SHP77 (cell line): ENCODE results near the gene SLC6A17.

ENCODE experiments used
- DNase-seq, 2 experiments: peaks; one replicate each; lab custom pipeline; 2025; lab: John Stamatoyannopoulos, UW

The SLC6A17 gene

DNA sequence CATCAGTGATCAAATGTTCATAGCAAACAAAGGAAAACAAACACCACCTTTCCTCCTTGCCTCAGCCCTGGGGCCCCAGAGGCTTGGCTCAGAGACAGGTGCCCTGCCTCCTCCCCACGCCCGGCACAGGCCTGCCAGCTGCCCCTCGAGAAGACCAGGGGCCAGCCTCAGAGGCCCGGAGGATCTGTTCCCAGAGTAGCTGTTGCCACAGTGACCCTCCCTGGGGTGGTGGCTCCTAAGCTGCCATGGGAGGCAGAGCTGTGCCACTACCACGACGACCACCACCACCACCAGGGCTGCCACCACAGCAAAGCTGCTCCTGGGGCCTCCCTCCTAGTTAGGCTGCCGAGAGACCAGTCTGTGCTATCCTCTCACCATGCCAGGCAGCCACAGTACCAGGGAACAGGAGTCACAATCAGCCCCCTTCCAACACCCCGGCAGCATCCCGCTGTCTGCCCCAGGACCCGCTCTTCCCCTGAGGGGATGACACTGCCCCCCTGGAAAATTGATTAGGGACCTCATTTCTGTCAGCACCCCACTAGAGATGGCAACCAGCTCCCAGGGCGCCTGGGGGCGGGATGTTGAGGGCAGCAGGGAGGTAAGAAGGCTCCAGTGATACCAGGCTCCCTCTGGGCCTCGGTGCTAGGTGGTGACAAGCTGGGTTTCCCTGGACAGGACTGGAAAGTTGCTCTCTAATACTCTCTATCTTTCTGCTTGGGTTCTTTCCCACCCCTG lies 90.3 kb downstream of the SLC6A17 start:
- DNase-seq = peak; percentile 42 to 70

DNA sequence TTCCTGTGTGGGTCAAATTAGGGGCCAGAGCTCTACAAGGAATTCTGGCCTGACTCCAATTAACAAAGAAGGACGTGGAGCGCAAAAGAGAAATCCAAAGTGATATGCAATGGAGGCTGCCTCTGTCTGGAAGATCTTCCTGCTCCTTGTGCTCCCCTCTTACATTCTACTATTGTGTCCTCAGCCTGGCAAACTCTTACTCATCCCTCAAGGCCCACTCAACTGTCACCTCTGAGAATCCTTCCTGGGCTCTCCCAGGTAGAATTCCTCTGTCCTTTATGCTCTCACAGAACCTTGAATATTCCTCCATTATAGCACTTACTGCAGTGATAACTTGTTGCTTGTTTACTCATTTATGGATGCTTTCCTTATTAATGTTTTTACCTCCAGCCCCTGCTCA lies 91.2 kb downstream of the SLC6A17 start:
- DNase-seq = no peak

DNA sequence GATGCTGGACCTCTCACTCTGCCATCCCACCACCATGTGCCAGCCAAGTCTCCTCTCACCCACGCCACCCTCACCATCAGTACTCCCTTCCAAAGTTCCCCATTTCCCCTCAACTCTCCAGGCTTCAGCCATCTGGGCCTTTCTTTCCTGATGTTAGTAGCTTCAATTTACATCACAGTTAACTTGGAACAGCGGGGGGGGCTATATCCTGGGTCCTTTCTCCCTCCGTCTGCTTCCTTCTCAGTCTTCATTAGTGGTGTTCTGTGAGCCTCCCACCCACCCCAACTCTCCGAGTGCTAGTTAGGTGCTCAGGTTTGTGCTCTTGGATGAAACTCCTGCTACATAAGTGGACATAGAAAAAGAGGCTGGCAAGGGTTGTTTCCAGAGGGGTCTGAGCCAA lies 91.8 kb downstream of the SLC6A17 start:
- DNase-seq = no peak

DNA sequence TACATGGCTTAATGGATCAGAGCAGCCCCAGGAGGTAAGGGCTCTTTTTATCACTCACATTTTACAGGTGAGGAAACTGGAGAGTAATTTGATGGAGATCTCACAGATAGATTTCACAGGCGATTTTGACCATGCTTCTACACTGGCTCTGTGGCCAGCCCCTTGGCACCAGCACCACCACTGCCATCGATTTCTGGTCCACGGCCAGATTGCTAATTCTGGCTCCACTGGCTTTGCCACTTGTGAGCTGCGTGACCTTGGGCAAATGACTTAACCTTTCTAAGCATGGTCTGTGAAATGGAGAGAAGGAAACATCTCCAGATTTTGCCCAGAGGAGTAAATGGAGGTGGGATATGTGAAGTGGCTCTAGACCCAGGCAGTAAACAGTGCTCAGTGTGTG lies 92.4 kb downstream of the SLC6A17 start:
- DNase-seq = no peak

DNA sequence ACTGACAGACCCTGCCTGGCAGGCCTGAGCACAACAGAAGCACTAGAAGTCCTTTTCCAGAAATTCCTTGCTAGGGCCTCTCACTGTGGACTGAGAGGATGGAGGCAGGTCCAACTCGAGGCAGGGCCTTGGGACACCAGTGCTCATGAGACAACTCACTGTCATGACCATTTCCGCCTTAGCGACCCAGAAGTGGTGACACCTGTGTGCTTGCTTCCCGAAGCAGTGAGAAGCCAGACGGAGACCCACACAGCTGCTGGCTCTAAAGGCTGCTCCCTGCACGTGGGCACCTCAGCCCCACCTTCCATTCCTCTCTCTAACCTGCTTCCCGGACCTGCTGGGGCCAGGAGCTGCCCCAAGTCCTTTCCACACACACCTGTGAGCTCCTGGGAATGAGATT lies 92.9 kb downstream of the SLC6A17 start:
- DNase-seq = peak in 1 of 2 experiments; percentile 30

DNA sequence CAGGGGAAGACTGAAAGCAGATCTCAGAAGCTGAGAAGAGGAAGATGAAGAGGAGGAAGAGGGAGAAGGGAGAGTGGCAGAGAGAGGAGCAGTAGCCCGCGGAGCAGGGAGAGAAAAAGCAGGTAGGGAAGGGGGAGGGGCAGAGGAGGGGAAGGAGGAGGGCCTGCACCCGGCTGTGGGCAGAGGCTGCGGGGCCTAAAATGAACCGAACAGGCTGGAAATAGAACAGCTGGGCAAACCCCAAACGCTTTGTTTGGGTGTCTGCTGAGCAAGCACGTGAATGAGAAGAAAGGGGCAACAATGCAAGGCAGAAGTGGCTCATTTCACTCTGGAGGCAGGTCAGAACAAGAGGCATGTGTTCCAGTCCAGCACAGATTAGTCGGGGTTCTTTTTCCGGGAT lies 93.3 kb downstream of the SLC6A17 start:
- peak; percentile 30 to 42 for DNase-seq

DNA sequence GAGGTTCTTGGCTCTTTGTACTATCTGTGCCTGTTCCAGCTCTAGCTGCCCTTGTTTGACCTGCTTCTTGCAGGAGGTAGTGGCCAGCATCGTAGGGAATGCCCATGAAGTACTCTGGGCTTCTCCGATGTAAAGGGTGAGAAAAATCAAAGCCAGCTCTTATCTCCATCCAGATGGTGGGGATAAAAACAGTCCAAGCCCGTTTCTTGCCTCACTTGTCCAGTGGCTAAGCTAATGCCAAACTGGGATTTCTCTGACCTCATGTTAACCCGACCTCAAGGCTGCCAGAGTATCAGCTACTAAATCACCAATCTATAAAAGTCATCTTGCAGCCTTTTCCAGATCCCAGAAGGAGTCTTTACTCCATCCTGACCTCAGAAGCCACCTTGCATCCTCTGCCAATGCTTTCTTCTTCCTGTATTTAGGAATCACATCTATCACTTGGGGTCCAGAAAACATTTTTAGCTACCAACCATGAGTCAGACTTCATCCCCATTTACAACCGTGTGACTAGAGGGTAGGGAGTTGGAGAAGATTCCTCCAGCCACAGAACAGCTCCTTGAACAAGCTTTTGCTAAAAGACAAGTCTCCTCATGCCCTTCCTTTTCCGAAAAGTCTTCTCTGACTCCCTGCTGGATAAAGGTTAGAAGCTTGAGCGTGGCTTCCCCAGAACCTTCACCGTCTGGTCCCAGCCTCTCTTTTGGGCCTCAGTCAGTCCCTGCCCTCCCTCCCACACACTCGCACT lies 95.8 kb downstream of the SLC6A17 start:
- no peak for DNase-seq

DNA sequence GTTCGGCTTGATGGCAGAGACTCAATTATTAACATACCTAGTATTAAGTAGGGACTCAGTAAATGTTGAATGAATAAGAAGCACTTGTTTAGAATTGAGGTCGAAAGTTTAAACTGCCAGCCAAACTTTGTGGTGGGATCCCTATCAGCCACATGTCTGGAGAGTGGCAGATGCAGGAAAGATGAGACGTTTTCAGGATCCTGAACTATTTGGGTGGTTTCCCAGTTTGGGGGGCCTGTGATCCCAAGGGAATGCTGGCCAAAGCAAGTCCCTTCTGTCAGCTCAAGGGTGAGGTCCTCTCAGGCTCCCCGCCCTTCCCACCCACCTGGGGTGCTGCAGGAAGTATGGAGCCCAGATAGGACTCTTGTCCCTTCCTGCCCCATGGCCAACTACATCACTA lies 98.5 kb downstream of the SLC6A17 start:
- DNase-seq = no peak

DNA sequence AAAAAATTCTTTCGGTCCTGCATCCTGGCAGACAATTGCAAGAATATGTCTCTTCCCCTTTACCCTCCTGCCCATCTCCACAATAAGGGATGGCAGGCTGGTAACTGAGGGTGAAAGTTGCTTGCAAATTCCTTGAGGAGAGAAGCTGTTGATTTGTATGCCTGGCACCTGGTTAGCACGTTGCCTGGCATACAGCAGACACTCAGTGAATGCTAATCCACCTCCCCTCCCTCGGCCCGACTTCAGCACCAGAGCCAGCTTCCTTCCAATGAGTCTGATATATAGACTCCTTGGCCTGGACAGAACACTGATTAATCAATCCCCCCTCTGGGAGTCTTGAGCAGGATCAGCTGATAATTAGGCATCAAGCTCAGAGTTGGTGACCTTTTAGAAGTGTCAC lies 99.0 kb downstream of the SLC6A17 start:
- no peak for DNase-seq

DNA sequence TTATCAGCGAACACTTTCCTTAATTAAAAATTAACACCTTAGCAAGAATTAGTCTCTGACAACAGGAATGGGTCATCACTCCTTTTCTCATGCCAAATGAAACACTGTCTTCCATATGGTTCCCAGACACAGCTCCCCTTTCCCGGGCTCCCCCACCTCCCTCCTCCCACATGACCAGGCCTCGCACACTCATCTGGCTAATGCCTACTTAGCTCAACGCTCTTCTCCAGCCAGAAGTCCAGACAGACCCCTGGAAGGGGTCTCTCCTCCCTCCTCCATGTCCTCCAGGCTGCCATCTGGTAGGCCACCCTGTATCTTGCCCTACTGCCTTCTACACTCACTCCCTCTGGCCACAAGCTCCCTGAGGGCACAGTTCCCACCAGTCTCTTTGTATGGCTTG lies 99.7 kb downstream of the SLC6A17 start:
- DNase-seq = no peak

DNA sequence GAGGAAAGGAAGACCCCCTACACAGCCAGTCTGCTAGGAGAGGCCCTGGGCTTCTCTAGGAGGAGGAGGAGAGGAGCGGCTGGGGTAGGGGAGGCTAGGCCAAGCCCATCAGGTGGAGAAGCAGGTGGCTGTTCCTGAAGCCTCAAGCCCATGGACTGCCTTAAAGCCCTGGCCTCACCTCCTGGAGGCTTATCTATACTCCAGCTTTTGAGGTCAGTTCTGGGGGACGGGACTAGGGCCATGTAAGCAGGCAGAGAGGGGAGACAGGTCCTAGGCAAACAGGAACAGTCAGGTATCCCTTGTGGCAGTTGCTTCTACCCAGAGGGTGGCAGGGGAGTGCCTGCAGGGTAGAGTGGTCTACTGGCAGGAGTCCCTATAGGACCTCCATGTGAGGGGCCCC lies 100.5 kb downstream of the SLC6A17 start:
- DNase-seq = no peak
